Measurements from ENCODE around the gene COL26A1.
"Not testable (repeated sequence)": the region's sequence is repeated elsewhere in the genome, so short reads cannot be mapped to it uniquely, and the experiment has no call there.

Gene COL26A1

GRCh38 chr7:101402835-101403234, 40.2 kb downstream of the COL26A1 start:
- DNase-seq: no peak

- DNase-seq: no peak
These were observed 42.9 kb downstream of the COL26A1 start for GRCh38 chr7:101405474-101406067.

GRCh38 chr7:101410743-101411507, 48.2 kb downstream of the COL26A1 start:
- DNase-seq: no peak

GRCh38 chr7:101411508-101411874, 48.8 kb downstream of the COL26A1 start:
- DNase-seq: no peak

- no peak for DNase-seq
These were observed 50.3 kb downstream of the COL26A1 start for GRCh38 chr7:101412976-101413375.

GRCh38 chr7:101418694-101419093, 56.0 kb downstream of the COL26A1 start:
- no peak for DNase-seq

- DNase-seq: no peak
These were observed 57.2 kb downstream of the COL26A1 start for GRCh38 chr7:101419831-101420230.

- DNase-seq: no peak
These were observed 57.8 kb downstream of the COL26A1 start for GRCh38 chr7:101420436-101420835.

- DNase-seq: no peak
These were observed 59.9 kb downstream of the COL26A1 start for GRCh38 chr7:101422356-101423195.

- no peak for DNase-seq
These were observed 63.8 kb downstream of the COL26A1 start for GRCh38 chr7:101426303-101427011.

- no peak for DNase-seq
These were observed 65.6 kb downstream of the COL26A1 start for GRCh38 chr7:101428093-101428866.

GRCh38 chr7:101432316-101432715, 69.6 kb downstream of the COL26A1 start:
- no peak for DNase-seq

- DNase-seq: no peak
These were observed 71.0 kb downstream of the COL26A1 start for GRCh38 chr7:101433688-101434087.

GRCh38 chr7:101434155-101434554, 71.5 kb downstream of the COL26A1 start:
- DNase-seq: not testable (repeated sequence)

GRCh38 chr7:101435461-101436220, 73.0 kb downstream of the COL26A1 start:
- no peak for DNase-seq

- no peak for DNase-seq
These were observed 73.6 kb downstream of the COL26A1 start for GRCh38 chr7:101436221-101436735.

GRCh38 chr7:101436857-101437576, 74.3 kb downstream of the COL26A1 start:
- DNase-seq: no peak

GRCh38 chr7:101441890-101442289, 79.2 kb downstream of the COL26A1 start:
- DNase-seq: no peak

GRCh38 chr7:101442426-101443070, 79.9 kb downstream of the COL26A1 start:
- no peak for DNase-seq

GRCh38 chr7:101450064-101450463, 87.4 kb downstream of the COL26A1 start:
- no peak for DNase-seq
